GM23338 (cell line): Measurements from ENCODE around the gene SLC19A1. TPM values are rescaled to one million over a fixed set of nuclear protein-coding genes. Genes with fewer than 3 reads are reported as not detected.

ENCODE experiments used
- CREB1 ChIP-seq: fragments of 250-450 bp; sonication (Bioruptor Pico); IDR thresholded peaks from 2 replicates; pipeline ENCODE4 v1.5.0; 2020; ENCODE audit warnings: low read depth, mild to moderate bottlenecking, moderate library complexity
- CTCF ChIP-seq, 2 experiments: fragments of 200-600 bp in 1 of 2; sonication (generic) in 1 of 2; conservative IDR thresholded peaks; 2 replicates each; pipeline versions ENCODE4 v1.5.1 to v1.6.1; 2016 to 2017; ENCODE audit warnings: antibody characterized with exemption in 2 of 2, low read depth in 2 of 2, mild to moderate bottlenecking in 2 of 2, moderate library complexity in 1 of 2
- EZH2 ChIP-seq: fragments of 200-600 bp; sonication (generic); IDR thresholded peaks from one replicate; pipeline ENCODE4 v1.8.0; 2017; ENCODE audit warnings: antibody characterized with exemption, mild to moderate bottlenecking, low read depth; ENCODE audit not compliant: unreplicated experiment
- NANOG ChIP-seq: IDR thresholded peaks from 2 replicates; pipeline ENCODE4 v1.6.1; 2016; ENCODE audit warnings: antibody characterized with exemption, borderline replicate concordance
- ZNF114 ChIP-seq: fragments of 250-450 bp; sonication (Bioruptor Pico); IDR thresholded peaks from 2 replicates; pipeline ENCODE4 v1.5.0; 2020; ENCODE audit warnings: mild to moderate bottlenecking, moderate library complexity
- ZNF462 ChIP-seq: fragments of 250-450 bp; sonication (Bioruptor Pico); IDR thresholded peaks from 2 replicates; pipeline ENCODE4 v1.5.0; 2020; ENCODE audit warnings: mild to moderate bottlenecking, moderate library complexity
- polyA plus RNA-seq: library from polyadenylated mRNA; unstranded; fragments of >200 nt; fragmentation: Nextera tagmentation; extraction: Ambion mirVana; gene quantifications from 2 replicates; pipeline ENCODE4 v1.2.1, GENCODE V29; 2016
- total RNA-seq: library from RNA; depleted of rRNA; stranded (reverse); fragments of >200 nt; shearing (Covaris generic); gene quantifications from 2 replicates; pipeline ENCODE4 v1.2.3, GENCODE V29; 2014

Gene SLC19A1
- total and polyA plus RNA-seq, 2 experiments from 2014 or later: 31.2 to 33.0 TPM

GRCh38 chr21:45536301-45537081 lies 5.7 kb downstream of the SLC19A1 start (continued):
- no peak for TF ChIP-seq ZNF462
- TF ChIP-seq ZNF114 (CRISPR knock-in tag): no peak
- no peak for TF ChIP-seq CREB1 (CRISPR knock-in tag)
- no peak for TF ChIP-seq EZH2
- no peak for TF ChIP-seq NANOG
- no peak for TF ChIP-seq CTCF (conservative IDR thresholded peaks at IDR 0.05; ENCODE audit: low read depth in 2 of 2)
